ENCODE data around the gene KIAA1755.
A peak's percentile ranks its signal among the peaks of the same experiment; 100 is the strongest.

KIAA1755 gene

GRCh38 chr20:38217791-38218565, 42.6 kb downstream of the KIAA1755 start:
- DNase-seq: no peak

GRCh38 chr20:38216746-38217595, 43.6 kb downstream of the KIAA1755 start:
- DNase-seq: no peak

DNA sequence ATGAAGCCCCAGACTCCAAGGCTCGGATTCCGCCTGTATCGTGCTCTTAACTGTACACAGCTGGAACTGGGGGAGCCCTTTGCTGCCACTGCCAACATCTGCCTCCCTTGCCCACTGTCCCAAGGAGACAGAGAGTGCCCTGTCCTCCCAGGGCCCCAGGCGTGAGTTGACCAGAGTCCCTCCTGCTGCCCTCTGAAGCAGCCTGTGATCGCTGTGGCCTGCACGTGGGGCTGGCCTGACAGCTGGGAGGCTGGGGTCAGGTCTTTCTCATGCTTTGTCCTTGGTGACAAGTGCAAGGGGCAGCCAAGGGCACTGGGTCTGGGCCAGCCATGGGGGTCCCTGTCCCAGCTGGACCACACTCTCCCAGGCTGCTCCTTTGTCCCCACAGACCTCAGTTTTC, 44.3 kb downstream of the KIAA1755 start:
- DNase-seq: no peak

DNA sequence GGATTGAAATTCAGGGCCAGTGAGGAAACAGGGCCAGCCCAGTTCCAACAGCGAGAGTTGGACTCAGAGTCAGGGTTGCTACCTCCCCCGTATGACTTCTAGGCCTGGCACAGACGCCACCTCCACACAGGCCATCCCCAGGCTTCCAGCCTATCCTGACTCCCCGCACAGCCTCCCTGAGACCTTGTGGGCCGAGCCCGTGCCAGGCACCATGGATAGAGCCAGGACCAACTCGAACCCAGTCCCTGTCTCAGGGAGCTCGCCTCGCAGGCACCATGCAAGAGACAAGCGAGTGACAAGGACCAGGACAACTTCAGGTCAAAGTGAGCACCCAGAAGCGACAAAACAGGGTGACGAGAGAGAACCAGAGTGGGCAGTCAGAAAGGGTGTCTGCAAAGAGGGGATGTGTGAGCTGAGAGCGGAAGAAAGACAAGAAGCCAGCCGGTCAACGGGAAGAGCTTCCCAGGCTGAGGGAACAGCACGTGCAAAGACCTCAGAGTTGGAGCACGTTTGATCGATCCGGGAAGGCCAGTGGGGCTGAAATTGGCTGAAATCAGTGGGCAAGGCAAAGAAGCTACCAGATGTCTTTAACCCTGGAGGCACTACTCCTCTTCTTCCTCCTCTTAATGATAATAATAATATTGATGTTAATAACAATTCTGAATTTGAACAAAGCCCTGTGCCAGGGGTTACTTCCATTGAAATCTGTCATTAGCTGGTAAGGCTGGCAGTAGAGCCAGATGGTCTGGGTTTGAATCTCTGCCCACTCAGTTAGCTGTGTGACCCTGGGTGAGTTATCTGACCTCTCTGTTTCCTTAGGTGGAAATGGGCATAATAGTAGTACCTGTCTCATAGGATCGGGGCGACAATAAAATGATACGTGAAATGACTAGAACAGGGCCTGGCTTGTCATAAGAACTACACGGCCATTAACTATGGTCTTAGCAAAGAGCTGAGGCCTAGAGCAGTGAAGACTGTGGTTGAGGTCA, 45.0 kb downstream of the KIAA1755 start:
- no peak for DNase-seq

DNA sequence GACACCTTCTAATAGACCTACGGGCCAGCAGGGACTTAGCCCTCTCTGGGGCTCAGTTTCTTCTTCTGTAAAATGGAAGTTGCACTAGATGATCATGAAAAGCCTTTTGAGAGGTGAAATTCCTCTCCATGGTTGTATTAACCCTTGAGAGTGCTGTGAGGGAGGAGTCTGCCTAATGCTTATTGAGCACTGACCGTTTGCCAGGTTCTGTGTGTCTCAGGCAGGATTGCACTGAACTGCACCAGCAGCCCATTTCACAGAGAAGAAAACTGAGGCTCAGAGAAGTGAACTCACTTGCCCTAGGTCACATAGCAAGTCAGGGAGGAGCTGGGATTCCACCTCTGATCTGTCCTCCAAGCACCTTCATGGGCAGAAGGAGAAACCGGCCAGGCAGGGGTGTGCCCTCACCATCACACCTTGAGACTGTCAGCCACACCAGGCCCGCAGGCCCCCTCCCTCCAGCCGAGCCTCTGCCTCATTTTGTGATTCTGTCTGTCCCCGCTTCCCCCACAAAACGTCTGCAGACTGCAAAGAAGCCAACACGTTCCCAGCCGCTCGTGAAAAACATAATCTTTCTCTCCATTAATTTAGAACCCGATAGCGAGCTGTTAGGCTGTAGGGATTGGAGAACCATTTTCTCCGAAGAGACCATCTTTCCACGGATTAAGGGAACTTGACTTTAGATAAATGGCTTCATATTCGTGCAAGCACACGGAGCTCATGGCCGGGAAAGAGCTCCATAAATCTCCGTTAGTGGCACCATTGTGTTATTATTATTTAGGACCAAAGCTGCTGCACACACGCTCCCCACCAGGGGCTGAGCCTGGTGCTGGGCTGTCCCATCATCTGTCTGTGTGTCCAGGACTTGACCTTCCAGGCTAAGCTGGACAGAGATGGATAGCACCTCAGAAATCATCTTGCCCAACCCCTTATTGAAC, 46.0 kb downstream of the KIAA1755 start:
- DNase-seq: no peak

DNA sequence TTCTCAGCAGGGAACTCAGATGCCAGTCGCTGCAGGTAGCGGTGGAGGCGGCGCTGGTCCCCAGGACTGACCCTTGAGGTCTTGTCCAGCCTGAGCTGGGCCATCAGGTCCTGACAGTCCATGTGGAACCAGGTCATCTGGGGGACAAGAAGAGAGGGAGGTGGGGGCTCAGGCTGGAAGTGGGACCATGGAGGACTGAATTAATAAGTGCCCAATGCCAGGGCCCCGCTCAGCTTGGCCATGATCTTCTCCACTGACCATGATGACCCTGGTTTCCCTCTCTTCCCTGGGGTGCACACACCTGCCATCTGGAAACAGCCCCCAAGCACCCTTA, 47.0 kb downstream of the KIAA1755 start:
- DNase-seq: no peak

- no peak for DNase-seq
These were observed 47.5 kb downstream of the KIAA1755 start for GRCh38 chr20:38212806-38213606.

GRCh38 chr20:38211200-38212097, 49.1 kb downstream of the KIAA1755 start:
- peak; percentile 46 for DNase-seq

GRCh38 chr20:38210741-38211140, 49.8 kb downstream of the KIAA1755 start:
- no peak for DNase-seq

DNA sequence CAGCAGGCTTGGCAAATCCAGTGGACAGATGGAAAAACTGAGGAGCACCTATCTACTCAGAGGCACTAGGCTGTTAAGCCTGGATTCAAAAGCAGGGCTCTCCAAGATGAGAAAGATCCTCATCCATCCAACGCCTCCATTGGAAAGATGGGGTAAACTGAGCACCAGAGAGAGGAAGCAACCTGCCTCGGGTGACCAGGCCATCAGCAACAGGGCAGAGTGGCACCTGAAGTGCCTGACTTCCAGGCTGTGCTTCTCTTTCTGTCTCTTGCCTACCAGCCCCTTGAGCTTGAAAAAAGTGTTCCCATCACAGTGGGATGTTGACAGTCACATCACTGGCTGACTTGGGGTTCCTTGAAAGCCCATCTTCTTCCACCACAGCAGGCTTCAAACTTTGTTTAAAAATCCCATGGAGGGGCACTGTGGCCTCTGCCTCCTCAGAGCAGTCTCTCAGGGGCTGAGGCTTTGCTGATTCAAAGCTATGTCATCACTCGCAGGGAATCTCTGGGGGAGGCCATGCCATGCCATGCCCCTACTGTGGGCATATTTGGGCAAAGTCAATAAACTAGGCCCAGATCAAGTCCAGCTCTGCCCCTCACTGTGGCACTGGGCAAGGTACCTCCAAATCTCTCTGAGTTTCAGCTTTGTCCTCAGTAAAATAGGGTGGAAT, 50.7 kb downstream of the KIAA1755 start:
- DNase-seq: no peak

DNA sequence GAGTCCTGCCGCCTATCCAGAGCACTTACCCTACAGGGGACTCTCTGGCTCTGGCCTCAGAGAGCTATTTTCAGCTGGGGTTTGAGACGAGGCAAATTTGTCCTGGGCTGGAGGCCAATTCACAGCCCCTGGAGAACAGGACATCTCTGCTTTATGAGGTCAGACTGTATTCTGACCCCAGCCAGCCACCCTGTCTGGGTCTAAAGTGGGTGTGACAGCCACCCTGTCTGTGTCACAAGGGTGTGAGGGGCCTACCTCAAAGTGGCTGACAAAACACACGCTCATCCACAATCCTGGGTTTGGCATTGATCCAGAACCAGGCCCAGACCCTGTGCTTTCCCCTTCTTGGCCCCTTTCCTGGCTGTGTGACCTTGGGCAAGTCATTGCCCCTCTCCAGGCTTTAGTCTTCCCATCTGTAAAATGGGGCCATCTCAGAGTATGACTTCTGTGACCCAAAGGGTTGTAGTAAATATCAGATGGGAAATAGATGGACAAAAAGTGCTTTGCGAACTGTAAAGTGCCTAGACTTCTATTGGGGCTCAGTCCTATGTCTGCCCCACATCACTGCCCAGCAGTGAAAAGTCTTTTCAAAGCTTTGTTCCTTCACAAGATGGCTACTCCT, 51.4 kb downstream of the KIAA1755 start:
- peak; percentile 46 for DNase-seq

GRCh38 chr20:38208523-38208922, 52.0 kb downstream of the KIAA1755 start:
- no peak for DNase-seq

- DNase-seq: no peak
These were observed 52.4 kb downstream of the KIAA1755 start for GRCh38 chr20:38208088-38208487.

DNA sequence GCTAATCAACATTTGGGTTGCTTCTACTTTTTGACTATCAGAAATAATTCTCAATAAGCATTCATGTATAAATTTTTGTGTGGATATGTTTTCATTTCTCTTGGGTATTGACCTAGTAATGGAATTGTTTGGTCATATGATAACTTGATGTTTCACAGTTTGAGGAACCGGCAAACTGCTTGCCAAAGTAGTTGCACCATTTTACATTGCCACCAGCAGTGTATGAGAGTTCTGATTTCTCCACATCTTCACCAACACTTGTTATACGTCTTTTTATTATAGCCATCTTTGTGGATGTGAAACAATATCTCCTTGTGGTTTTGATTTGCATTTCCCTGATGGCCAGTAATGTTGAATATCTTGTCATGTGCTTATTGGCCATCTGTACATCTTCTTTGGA, 52.9 kb downstream of the KIAA1755 start:
- DNase-seq: no peak

- no peak for DNase-seq
These were observed 55.5 kb downstream of the KIAA1755 start for GRCh38 chr20:38205001-38205400.

GRCh38 chr20:38203981-38204357, 56.6 kb downstream of the KIAA1755 start:
- no peak for DNase-seq

GRCh38 chr20:38203337-38203980, 57.1 kb downstream of the KIAA1755 start:
- DNase-seq: no peak

GRCh38 chr20:38202982-38203293, 57.6 kb downstream of the KIAA1755 start:
- DNase-seq: no peak

All from left hindlimb (tissue), 1 donor.